ENCODE measurements around the gene TMEM198. TPM values are rescaled to one million over a fixed set of nuclear protein-coding genes. Genes with fewer than 3 reads are reported as not detected.

TMEM198 gene
- total and polyA plus RNA-seq, 9 of the 15 experiments (the other 6 are each of a cell fraction or from before 2014, with no cell fraction given): 0.03 to 3.8 (median 1.0) TPM

DNA sequence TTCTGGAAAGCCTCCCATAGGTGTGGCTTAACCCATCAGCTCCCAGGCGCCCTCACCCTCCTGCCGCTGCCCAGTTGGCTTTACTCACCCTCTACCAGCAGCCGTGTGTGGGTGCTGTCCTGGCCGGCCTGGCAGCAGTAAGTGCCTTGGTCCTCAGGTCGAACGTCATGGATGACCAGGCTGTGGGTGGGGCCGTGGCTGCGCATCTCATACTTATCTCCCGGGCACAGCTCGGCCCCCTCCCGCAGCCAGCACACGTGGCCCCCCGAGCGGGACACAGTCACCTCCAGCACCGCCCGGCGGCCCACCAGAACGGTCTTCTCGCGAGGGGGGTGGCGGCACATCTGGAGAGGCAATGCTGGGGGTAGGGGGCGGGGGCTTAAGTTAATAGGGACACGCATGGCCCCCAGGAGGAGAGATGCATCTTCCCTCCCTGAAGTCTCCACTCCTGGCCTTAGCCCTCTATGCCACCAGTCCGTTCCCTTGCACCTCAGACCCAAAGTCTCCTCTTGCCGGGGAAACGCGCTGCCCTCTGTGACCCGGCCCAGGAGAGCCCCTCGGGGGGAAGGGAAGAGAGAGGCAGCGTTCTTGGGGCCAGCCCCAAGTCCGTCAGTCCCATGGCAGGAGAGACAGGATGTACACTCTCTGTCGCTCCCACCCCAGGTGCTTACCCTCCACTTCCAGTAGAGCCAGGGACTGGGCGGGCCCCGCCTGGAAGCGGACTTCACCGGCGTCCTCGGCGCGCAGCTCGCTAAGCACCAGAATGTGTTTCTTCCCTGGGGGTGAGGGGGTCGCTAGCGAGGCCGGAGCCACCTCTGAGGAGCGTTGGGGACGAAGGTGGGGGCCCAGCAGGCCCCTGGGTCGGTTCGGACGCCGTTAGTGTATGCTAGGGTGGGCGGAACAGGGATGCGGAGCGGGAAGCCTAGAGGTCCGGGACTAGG is 7.9 kb downstream of the TMEM198 start:
- H3K4me1 ChIP-seq (replicated peaks in 1 of 2; ENCODE audit: control insufficient read depth in 2 of 2, insufficient read depth in 2 of 2, low read length in 2 of 2): peaks cover 4 to 44% of the 10 kb centered on the region in 2 experiments; a peak in 3 of 5 replicates
- peak overlapping the region; percentile 68 for H3K4me3 ChIP-seq
- ATAC-seq (peak; percentile 68), DNase-seq (ENCODE audit: extremely low read depth in 1 of 4, low spot score in 3 of 4) (peak; percentile 60 to 70 (median 61)), FAIRE-seq (no peak)
- H3K9me3 ChIP-seq (replicated peaks; ENCODE audit: control insufficient read depth, insufficient read depth, low read depth, low read length): no peaks in the 10 kb centered on the region
- no peaks in the 10 kb centered on the region for H3K79me2 ChIP-seq (ENCODE audit: control insufficient read depth, insufficient read depth, low read length)
- no peaks in the 10 kb centered on the region for H3K9me1 ChIP-seq (ENCODE audit: control insufficient read depth, insufficient read depth, low read length)
- in situ Hi-C loops (cut with MboI) (no loop called here), intact Hi-C loops (cut with micrococcal nuclease) (no loop called here)
- peak overlapping the region; percentile 66; the same call in 2 of the 3 replicates for H3K27ac ChIP-seq (ENCODE audit: extremely low read depth, low read depth, low read length)
- CTCF ChIA-PET (ENCODE audit: low intra/inter-chr PET ratio): no interaction called here
- H3K27me3 ChIP-seq (ENCODE audit: control insufficient read depth in 2 of 2, insufficient read depth in 2 of 2, low read length in 2 of 2): peaks cover 0 to 8% of the 10 kb centered on the region in 2 experiments; a peak in 3 of 5 replicates
- peak overlapping the region; percentile 81 for H3K4me2 ChIP-seq (ENCODE audit: insufficient read depth, low read length)
- peak overlapping the region; percentile 92 for H2AFZ ChIP-seq (ENCODE audit: low read depth, low read length)
- no peaks in the 10 kb centered on the region for H4K20me1 ChIP-seq (replicated peaks; ENCODE audit: control insufficient read depth, insufficient read depth, low read length)
- POLR2A ChIA-PET: interaction anchor here (0.6 to 2.3 kb wide), 5 partner anchors 10 to 45 kb away, joined by 3 to 16 read pairs (median 3); partner anchors contain the start of gene OBSL1
- 7% methylated on average over 26 of the region's 54 CpGs for WGBS (ENCODE audit: insufficient coverage, low coverage, missing lambda C conversion rate)
- no peaks in the 10 kb centered on the region for H3K36me3 ChIP-seq (ENCODE audit: control insufficient read depth, insufficient read depth, low read length)
- BruUV-seq (replicated peaks): TSS peak; percentile 57
- H3K9ac ChIP-seq (ENCODE audit: insufficient read depth in 1 of 2, low read depth in 2 of 2, low read length in 2 of 2): peak overlapping the region; percentile 64 to 77
- no peak for TF ChIP-seq ZNF589 (CRISPR knock-in tag; IDR thresholded peaks at IDR 0.05; ENCODE audit: low read depth)
- 0 out of 2 replicates have a peak, but pooled peaks have one; percentile 7 for TF ChIP-seq MTA3 (IDR thresholded peaks at IDR 0.05; ENCODE audit: borderline replicate concordance)
- no peak for TF ChIP-seq SETDB1 (IDR thresholded peaks at IDR 0.05; ENCODE audit: low read length)
- no peak for TF ChIP-seq HOXB6 (CRISPR knock-in tag; IDR thresholded peaks at IDR 0.05; ENCODE audit: borderline replicate concordance)
- TF ChIP-seq ADNP (tag; IDR thresholded peaks at IDR 0.05): no peak
- TF ChIP-seq CBX8 (IDR thresholded peaks at IDR 0.05; ENCODE audit: borderline replicate concordance, extremely low read depth, low read depth, low read length, poor library complexity, severe bottlenecking): no peak
- TF ChIP-seq ZNF583 (CRISPR knock-in tag; IDR thresholded peaks at IDR 0.05): no peak
- no peak for TF ChIP-seq EP400 (IDR thresholded peaks at IDR 0.05)
- no peak for TF ChIP-seq ZNF707 (CRISPR knock-in tag; conservative IDR thresholded peaks at IDR 0.05)
- TF ChIP-seq TEAD1 (CRISPR knock-in tag; IDR thresholded peaks at IDR 0.05): peak in 1 of 2 experiments; percentile 12; a peak in 1 of 4 replicates
- TF ChIP-seq, protein P1, sequence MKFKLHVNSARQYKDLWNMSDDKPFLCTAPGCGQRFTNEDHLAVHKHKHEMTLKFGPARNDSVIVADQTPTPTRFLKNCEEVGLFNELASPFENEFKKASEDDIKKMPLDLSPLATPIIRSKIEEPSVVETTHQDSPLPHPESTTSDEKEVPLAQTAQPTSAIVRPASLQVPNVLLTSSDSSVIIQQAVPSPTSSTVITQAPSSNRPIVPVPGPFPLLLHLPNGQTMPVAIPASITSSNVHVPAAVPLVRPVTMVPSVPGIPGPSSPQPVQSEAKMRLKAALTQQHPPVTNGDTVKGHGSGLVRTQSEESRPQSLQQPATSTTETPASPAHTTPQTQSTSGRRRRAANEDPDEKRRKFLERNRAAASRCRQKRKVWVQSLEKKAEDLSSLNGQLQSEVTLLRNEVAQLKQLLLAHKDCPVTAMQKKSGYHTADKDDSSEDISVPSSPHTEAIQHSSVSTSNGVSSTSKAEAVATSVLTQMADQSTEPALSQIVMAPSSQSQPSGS (CRISPR knock-in tag; IDR thresholded peaks at IDR 0.05): no peak
- no peak for TF ChIP-seq MCM3 (IDR thresholded peaks at IDR 0.05)
- TF ChIP-seq FOXJ2 (tag; IDR thresholded peaks at IDR 0.05): no peak
- TF ChIP-seq VEZF1 (CRISPR knock-in tag; IDR thresholded peaks at IDR 0.05): 0 out of 2 replicates have a peak, but pooled peaks have one; percentile 33
- no peak for TF ChIP-seq MBD1 (CRISPR knock-in tag; IDR thresholded peaks at IDR 0.05)
- no peak for TF ChIP-seq ATF1 (CRISPR knock-in tag; IDR thresholded peaks at IDR 0.05)
- TF ChIP-seq ATF1 (tag; IDR thresholded peaks at IDR 0.05): peak; percentile 54

All from K562 (cell line).